SK-MEL-5 (cell line): Measurements from ENCODE around the gene PTCD3. TPM values are rescaled to one million over a fixed set of nuclear protein-coding genes. Genes with fewer than 3 reads are reported as not detected.

Experiments used
- DNase-seq: peaks from one replicate; pipeline ENCODE4 v3.0.0-alpha.2; 2016; ENCODE audit warnings: low read depth, low spot score
- in situ Hi-C: cut with HindIII; loops from 2 replicates; pipeline ENCODE4 v1.10.0; 2016; ENCODE audit warnings: low sequenced_read_pairs, high pct_unique_total_duplicates, low pct_unique_long_range_greater_than_20kb
- total RNA-seq: library from RNA; depleted of rRNA; stranded (reverse); fragments of >200 nt; shearing (Covaris generic); gene quantifications from 2 replicates; pipeline ENCODE4 v1.2.3, GENCODE V29; 2014

The PTCD3 gene
- total RNA-seq, 1 experiment from 2014 or later, result 238 TPM

- in situ Hi-C loops, result no loop called here
- no peak for DNase-seq
These were observed 30.1 kb downstream of the PTCD3 start for GRCh38 chr2:86136141-86136540.

DNA sequence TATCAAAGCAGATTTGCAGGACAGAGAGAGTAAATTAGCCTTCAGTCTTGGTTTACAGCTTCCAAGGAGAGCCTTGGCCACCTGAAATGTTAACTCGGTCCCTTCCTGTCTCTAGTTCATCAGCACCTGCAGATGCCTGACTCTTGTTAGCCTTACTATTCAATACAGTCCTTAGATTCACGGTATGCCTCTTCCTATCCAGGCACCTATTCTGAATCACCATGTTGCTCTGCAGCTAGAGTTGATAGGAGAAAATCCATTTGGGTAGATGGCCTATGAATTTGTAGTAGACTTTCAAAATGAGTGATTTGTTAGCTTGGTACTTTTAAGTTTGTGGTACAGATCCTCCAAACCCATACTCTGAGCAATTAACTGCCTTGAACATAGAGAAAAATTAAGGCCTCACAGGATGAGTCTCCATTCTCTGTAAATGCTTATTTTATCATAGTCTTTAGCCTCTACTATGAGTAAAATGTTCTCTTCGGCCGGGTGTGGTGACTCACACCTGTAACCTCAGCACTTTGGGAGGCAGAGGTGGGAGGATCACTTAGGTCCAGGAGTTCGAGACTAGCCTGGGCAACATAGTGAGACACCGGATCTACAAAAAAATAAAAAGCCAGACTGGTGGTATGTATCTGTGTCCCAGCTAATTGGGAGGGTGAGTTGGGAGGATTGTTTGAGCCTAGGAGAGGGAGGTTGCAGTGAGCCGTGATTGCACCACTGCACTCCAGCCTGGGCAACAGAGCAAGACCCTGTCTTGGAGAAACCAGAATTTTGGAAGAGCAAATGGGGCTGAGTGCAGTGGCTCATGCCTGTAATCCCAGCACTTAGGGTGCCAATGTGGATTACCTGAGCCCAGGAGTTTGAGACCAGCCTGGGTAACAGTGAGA is 32.9 kb downstream of the PTCD3 start:
- in situ Hi-C loops, result no loop called here
- no peak for DNase-seq

GRCh38 chr2:86139981-86140380 is 33.9 kb downstream of the PTCD3 start:
- no peak for DNase-seq
- in situ Hi-C loops, result no loop called here

- peak; percentile 97 for DNase-seq
- in situ Hi-C loops, result no loop called here
These were observed 34.9 kb downstream of the PTCD3 start for GRCh38 chr2:86140969-86141392.

- in situ Hi-C loops, result no loop called here
These were observed 36.6 kb downstream of the PTCD3 start for GRCh38 chr2:86142436-86143257.

DNA sequence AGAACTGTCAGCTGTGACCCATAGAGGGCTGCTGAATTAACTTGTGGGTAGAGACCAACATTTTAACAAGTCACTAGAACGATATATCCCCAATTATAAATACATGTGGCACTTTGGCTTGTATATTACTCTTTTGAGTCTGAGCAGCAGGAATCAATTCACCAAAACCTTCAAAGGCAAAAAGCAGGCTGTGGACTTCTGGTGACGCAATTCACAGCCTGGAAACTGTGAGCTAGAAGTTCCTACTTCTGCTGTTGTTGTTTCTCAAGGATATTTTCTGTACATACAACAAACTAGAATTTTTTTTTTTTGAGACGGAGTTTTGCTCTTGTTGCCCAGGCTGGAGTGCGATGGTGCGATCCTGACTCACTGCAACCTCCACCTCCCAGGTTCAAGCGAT is 37.3 kb downstream of the PTCD3 start:
- in situ Hi-C loops, result no loop called here
- no peak for DNase-seq

More at GRCh38 chr2:86142436-86143257, 36.6 kb downstream of the PTCD3 start:
- DNase-seq, result no peak

GRCh38 chr2:86143926-86144685 is 38.1 kb downstream of the PTCD3 start:
- no peak for DNase-seq
- in situ Hi-C loops, result no loop called here

- peak; percentile 35 for DNase-seq
- in situ Hi-C loops, result no loop called here
These were observed 41.8 kb downstream of the PTCD3 start for GRCh38 chr2:86147793-86148192.

- in situ Hi-C loops, result no loop called here
- no peak for DNase-seq
These were observed 44.5 kb downstream of the PTCD3 start for GRCh38 chr2:86150502-86150901.

GRCh38 chr2:86157009-86157556 is 51.0 kb downstream of the PTCD3 start:
- in situ Hi-C loops, result no loop called here
- DNase-seq, result no peak

DNA sequence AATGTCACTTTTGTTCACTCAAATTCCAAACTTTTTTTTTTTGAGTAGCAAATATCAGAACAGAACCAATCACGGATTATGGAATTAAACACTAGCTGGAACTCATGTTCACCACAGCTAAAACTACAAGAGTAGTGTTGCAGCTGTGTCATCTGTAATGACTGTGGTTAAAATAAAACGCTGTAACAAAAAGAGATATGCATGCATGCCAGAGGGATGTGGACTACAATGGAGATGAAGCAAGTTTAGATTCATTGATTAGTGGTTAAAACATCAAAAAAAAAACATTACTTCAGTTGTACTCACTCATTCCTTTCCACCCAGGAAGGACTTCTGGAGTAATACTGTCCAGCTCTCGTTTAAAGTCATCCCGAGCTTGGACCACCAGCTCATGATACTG is 52.3 kb downstream of the PTCD3 start:
- in situ Hi-C loops, result no loop called here

GRCh38 chr2:86160156-86160952 is 54.3 kb downstream of the PTCD3 start:
- in situ Hi-C loops, result no loop called here

More for the DNA sequence above, 52.3 kb downstream of the PTCD3 start:
- no peak for DNase-seq

GRCh38 chr2:86170449-86170848 is 64.4 kb downstream of the PTCD3 start:
- no peak for DNase-seq
- in situ Hi-C loops, result no loop called here

More at GRCh38 chr2:86160156-86160952, 54.3 kb downstream of the PTCD3 start:
- DNase-seq, result no peak

- in situ Hi-C loops, result no loop called here
- no peak for DNase-seq
These were observed 65.3 kb downstream of the PTCD3 start for GRCh38 chr2:86171295-86171694.

GRCh38 chr2:86172610-86173009 is 66.6 kb downstream of the PTCD3 start:
- in situ Hi-C loops, result no loop called here
- no peak for DNase-seq

GRCh38 chr2:86174445-86174844 is 68.4 kb downstream of the PTCD3 start:
- in situ Hi-C loops, result no loop called here
- no peak for DNase-seq

GRCh38 chr2:86175828-86176227 is 69.8 kb downstream of the PTCD3 start:
- no peak for DNase-seq
- in situ Hi-C loops, result no loop called here
